ENCODE measurements around the gene CDC25B. TPM values are rescaled to one million over a fixed set of nuclear protein-coding genes. Genes with fewer than 3 reads are reported as not detected.

The CDC25B gene
- total and polyA plus RNA-seq, 3 experiments from 2014 or later, result 61.6 to 81.6 (median 78.0) TPM

DNA sequence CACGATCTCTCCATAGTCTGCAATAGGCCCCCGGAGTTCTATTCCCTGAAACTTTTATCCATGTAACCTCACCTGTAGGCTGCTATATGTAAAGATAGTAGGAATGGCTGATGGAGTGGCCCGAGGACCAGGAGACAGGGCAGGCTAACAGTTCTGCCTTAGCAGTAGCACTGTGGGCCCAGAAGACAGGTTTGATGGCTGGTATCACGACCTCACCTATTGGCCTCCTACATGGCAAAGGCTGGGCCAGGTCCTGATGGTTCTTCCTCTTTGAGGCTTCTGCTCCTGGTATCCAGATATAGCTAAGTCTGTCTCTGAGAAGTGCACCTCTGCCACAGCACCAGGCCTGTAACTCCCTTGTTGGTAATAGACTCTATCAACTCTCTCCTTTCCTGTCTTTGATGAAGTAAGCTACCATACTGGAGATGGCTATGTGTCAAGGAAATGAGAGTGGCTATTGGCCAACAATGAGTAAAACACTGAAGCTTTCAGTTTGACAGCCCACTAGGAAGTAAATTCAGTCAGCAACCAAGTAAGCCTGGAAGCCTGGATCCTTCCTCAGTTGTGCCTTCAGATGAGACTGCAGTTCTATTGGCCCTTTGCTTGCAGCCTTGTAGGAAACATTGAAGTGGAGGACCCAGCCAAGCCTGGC is 20.5 kb upstream of the CDC25B start:
- Histone ChIP-seq H3K27ac (ENCODE audit: low read depth, low read length) (no peak overlapping the region), H3K36me3 (ENCODE audit: insufficient read depth, low read length) (no peaks in the 10 kb centered on the region), H3K27me3 (ENCODE audit: insufficient read depth, low read length, poor library complexity, severe bottlenecking) (no peaks in the 10 kb centered on the region), H3K4me3 (ENCODE audit: low read length) (no peak overlapping the region), H3K9me3 (ENCODE audit: low read length) (no peaks in the 10 kb centered on the region), H3K4me1 (ENCODE audit: insufficient read depth, low read length) (peaks cover 10% of the 10 kb centered on the region)
- H3K36me3 Mint-ChIP-seq, result peaks cover 0 to 4% (median 0%) of the 10 kb centered on the region in 3 donors
- CTCF ChIA-PET, result no interaction called here
- no peak overlapping the region for H3K27ac Mint-ChIP-seq
- POLR2A ChIA-PET, result no interaction called here
- DNase-seq, result no peak
- peaks cover 5 to 8% of the 10 kb centered on the region in 2 donors for H3K27me3 Mint-ChIP-seq
- peak overlapping the region in 3 of 7 donors; percentile 15 to 73 (median 66) for H3K4me3 Mint-ChIP-seq
- no peaks in the 10 kb centered on the region for H3K9me3 Mint-ChIP-seq
- peaks cover 11 to 27% (median 12%) of the 10 kb centered on the region in 3 donors for H3K4me1 Mint-ChIP-seq

DNA sequence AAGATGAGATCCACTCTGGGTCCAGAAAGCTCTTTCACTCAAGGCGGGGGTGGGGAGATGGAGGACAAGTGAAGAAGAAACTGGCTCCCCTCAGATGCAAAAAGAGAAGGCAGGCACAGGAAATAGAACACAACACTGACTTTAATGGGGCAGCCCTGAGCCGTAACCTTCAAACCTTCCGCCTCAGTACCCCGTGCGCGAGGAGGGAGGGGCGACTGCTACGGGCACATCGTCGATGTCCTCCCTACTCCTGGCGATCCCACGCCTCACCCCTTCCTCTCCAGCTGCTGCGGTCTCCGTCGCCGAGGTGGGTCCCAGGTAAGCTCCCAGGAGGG is 18.8 kb upstream of the CDC25B start:
- H3K36me3 Mint-ChIP-seq, result peaks cover 0 to 2% (median 0%) of the 10 kb centered on the region in 3 donors
- no peak overlapping the region for H3K27ac ChIP-seq (ENCODE audit: low read depth, low read length)
- H3K4me3 Mint-ChIP-seq, result peak overlapping the region; percentile 73 to 87 (median 80)
- peak overlapping the region; percentile 63 for H3K4me3 ChIP-seq (ENCODE audit: low read length)
- CTCF ChIA-PET, result interaction anchor here (1.4 to 16.8 kb wide), 5 partner anchors 9 to 41 kb away, joined by 4 to 262 read pairs (median 14); partner anchors contain the start of genes ADISSP, AP5S1 and CENPB
- H3K9me3 Mint-ChIP-seq, result no peaks in the 10 kb centered on the region
- H3K4me1 Mint-ChIP-seq, result peaks cover 25 to 41% (median 27%) of the 10 kb centered on the region in 3 donors
- peak overlapping the region in 6 of 8 donors; percentile 21 to 86 (median 69) for H3K27ac Mint-ChIP-seq
- DNase-seq, result peak in 1 of 5 donors; percentile 35
- no peaks in the 10 kb centered on the region for H3K9me3 ChIP-seq (ENCODE audit: low read length)
- POLR2A ChIA-PET, result interaction anchor here (0.6 to 1.7 kb wide), 5 partner anchors 9 to 430 kb away, joined by 3 to 11 read pairs (median 3); partner anchors contain the start of genes ADISSP, AP5S1 and CENPB
- no peaks in the 10 kb centered on the region for H3K36me3 ChIP-seq (ENCODE audit: insufficient read depth, low read length)
- H3K27me3 Mint-ChIP-seq, result peaks cover 1 to 4% of the 10 kb centered on the region in 2 donors
- H3K4me1 ChIP-seq (ENCODE audit: insufficient read depth, low read length), result peaks cover 16% of the 10 kb centered on the region
- H3K27me3 ChIP-seq (ENCODE audit: insufficient read depth, low read length, poor library complexity, severe bottlenecking), result no peaks in the 10 kb centered on the region

DNA sequence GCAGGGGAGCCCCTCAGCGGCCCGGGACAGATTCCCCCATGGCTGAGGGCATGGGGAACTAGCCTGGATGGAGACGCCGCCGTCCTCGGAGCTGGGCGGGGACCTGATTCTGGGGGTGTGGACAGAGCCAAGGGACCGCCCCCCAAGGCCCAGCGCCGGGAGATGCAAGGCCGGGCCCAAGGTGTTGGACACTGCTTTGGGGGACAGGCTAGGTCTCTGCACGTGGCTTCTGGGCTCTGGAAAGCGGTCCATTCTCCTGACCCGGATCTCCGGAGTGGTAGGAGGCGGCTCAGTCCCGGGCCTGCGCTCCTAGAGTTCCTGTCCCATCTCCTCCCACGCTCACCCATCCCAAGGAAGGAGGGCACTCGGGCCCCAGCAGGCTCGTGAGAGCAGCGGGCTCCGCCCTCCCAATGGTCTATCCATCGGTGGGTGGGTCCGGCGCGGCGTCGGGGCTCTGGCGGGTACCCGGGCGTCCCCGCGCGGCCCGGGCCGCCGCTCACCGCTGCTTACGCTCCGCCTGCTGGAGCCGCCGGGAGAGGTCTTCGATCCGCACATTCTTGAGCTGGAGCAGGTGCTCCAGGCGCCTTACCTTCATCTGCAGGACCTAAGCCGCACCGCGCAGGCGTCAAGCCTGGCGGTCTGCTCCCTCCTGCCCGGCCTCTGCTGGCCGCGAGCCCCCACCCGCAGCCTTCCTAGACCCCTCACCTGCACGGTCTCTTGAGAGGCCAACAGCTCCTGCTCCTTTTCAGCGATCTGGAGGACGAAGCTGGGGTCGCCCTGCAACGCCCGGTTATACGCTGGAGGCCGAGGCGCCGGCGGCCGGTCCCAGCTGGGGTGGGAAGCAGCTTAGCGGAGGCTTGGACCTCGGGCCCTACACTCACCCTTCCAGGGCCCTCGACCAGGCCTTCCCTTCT is 18.1 kb upstream of the CDC25B start:
- Mint-ChIP-seq H3K27me3 (peaks cover 0 to 1% of the 10 kb centered on the region in 2 donors), H3K27ac (peak overlapping the region in 5 of 8 donors; percentile 21 to 86 (median 37)), H3K9me3 (no peaks in the 10 kb centered on the region), H3K36me3 (no peaks in the 10 kb centered on the region), H3K4me1 (peaks cover 25 to 41% (median 27%) of the 10 kb centered on the region in 3 donors), H3K4me3 (peak overlapping the region; percentile 73 to 87 (median 80))
- DNase-seq, result peak in 2 of 5 donors; percentile 50 to 57
- ChIA-PET CTCF (interaction anchor here (0.7 to 16.8 kb wide), 10 partner anchors 9 to 78 kb away, joined by 3 to 262 read pairs (median 4); partner anchors contain the start of genes ADISSP, AP5S1 and CENPB), POLR2A (interaction anchor here (0.5 to 1.7 kb wide), 6 partner anchors 8 to 43 kb away, joined by 3 to 11 read pairs (median 4); partner anchors contain the start of genes ADISSP, AP5S1 and CENPB)
- Histone ChIP-seq H3K4me3 (ENCODE audit: low read length) (peak overlapping the region; percentile 63), H3K27me3 (ENCODE audit: insufficient read depth, low read length, poor library complexity, severe bottlenecking) (no peaks in the 10 kb centered on the region), H3K27ac (ENCODE audit: low read depth, low read length) (no peak overlapping the region), H3K36me3 (ENCODE audit: insufficient read depth, low read length) (no peaks in the 10 kb centered on the region), H3K4me1 (ENCODE audit: insufficient read depth, low read length) (peaks cover 16% of the 10 kb centered on the region), H3K9me3 (ENCODE audit: low read length) (no peaks in the 10 kb centered on the region)

DNA sequence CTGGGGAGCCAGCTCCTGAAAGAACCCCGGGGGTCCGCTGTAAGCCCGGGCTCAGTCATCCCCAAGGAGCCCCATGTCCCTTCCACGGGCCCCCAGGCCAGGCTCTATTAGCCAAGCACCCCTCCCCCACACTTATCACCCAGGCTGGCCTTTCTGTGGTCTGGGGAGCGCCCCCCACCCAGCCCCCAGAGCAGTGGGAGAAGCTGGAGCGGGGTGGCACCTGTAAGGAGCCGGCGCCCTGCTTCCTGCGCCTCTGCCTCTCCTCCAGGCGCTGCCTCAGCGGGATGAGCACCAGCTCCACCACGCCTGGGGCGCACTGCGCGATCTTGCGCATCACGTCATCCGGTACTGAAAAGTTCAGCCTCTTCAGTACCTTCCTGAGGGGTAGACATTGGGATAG is 17.1 kb upstream of the CDC25B start:
- Mint-ChIP-seq H3K4me3 (peak overlapping the region in 6 of 7 donors; percentile 33 to 84 (median 74)), H3K4me1 (peaks cover 31 to 46% (median 31%) of the 10 kb centered on the region in 3 donors), H3K9me3 (no peaks in the 10 kb centered on the region), H3K27ac (no peak overlapping the region), H3K36me3 (no peaks in the 10 kb centered on the region), H3K27me3 (peaks cover 0 to 1% of the 10 kb centered on the region in 2 donors)
- H3K9me3 ChIP-seq (ENCODE audit: low read length), result no peaks in the 10 kb centered on the region
- ChIA-PET CTCF (interaction anchor here (0.6 to 16.8 kb wide), 9 partner anchors 8 to 77 kb away, joined by 3 to 262 read pairs (median 4); partner anchors contain the start of genes ADISSP, AP5S1 and CENPB), POLR2A (interaction anchor here (0.5 to 1.2 kb wide), 4 partner anchors 35 to 82 kb away, joined by 3 to 7 read pairs (median 3); partner anchors contain the start of gene AP5S1)
- no peak for DNase-seq
- no peaks in the 10 kb centered on the region for H3K36me3 ChIP-seq (ENCODE audit: insufficient read depth, low read length)
- H3K27ac ChIP-seq (ENCODE audit: low read depth, low read length), result no peak overlapping the region
- H3K4me1 ChIP-seq (ENCODE audit: insufficient read depth, low read length), result peaks cover 16% of the 10 kb centered on the region
- H3K4me3 ChIP-seq (ENCODE audit: low read length), result no peak overlapping the region
- no peaks in the 10 kb centered on the region for H3K27me3 ChIP-seq (ENCODE audit: insufficient read depth, low read length, poor library complexity, severe bottlenecking)

DNA sequence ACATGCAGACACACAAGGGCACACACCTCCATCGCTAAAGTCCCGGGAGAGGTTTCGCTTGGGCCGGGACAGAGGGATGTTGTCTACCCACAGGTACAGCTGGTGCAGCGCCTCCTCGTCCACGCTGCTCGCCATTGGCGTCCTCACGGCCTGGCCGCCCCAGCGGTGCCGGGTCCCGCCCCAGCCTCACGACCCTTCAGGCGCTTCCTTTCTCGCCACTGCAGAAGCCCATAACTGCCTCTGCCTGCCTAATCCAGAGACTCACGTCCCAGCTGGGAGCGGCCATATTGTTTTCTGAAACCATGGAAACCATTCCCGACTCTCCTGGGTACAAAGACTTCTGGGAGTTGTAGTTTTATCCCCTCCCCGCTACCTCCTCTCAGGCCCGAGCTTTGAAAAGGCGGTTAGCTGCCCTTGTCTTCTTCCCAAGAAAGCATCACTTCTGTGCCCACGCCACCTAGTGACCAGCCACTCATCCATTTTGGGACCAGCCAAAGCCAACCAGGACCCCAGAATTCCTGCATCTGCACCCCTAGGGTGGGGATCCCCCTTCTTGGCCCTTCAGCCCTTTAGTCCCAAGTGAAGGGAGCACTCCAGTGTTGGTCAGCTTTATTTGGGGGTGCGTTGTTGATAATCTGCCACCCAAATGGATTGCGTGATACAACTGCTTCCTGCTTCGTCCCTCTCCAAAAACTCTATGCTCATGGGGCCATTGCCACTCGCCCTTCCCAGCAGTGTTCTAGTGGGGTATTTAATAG is 14.8 kb upstream of the CDC25B start, which contains the start of gene SPEF1:
Gene SPEF1 (minus strand): TSS at position 296 of the 758 bp plus-strand sequence. CDS start 161 bp downstream, at position 135.
- ChIA-PET POLR2A (interaction anchor here (0.6 to 1.8 kb wide), 3 partner anchors 14 to 99 kb away, joined by 3 to 9 read pairs (median 6); partner anchors contain the start of genes ADISSP and AP5S1), CTCF (interaction anchor here (0.8 to 16.8 kb wide), 5 partner anchors 8 to 74 kb away, joined by 3 to 262 read pairs (median 4); partner anchors contain the start of genes ADISSP, AP5S1 and CDC25B)
- DNase-seq, result peak in 2 of 5 donors; percentile 45 to 69
- Histone ChIP-seq H3K4me1 (ENCODE audit: insufficient read depth, low read length) (peaks cover 23% of the 10 kb centered on the region), H3K36me3 (ENCODE audit: insufficient read depth, low read length) (no peaks in the 10 kb centered on the region), H3K9me3 (ENCODE audit: low read length) (no peaks in the 10 kb centered on the region), H3K4me3 (ENCODE audit: low read length) (peak within 1 kb of the TSS; percentile 61), H3K27ac (ENCODE audit: low read depth, low read length) (no peak within 1 kb of the TSS), H3K27me3 (ENCODE audit: insufficient read depth, low read length, poor library complexity, severe bottlenecking) (no peaks in the 10 kb centered on the region)
- Mint-ChIP-seq H3K9me3 (no peaks in the 10 kb centered on the region), H3K27me3 (no peaks in the 10 kb centered on the region), H3K36me3 (peaks cover 0 to 5% (median 3%) of the 10 kb centered on the region in 3 donors), H3K4me1 (peaks cover 37 to 59% (median 38%) of the 10 kb centered on the region in 3 donors), H3K4me3 (peak within 1 kb of the TSS; percentile 15 to 89 (median 69)), H3K27ac (peak within 1 kb of the TSS; percentile 11 to 91 (median 78))

DNA sequence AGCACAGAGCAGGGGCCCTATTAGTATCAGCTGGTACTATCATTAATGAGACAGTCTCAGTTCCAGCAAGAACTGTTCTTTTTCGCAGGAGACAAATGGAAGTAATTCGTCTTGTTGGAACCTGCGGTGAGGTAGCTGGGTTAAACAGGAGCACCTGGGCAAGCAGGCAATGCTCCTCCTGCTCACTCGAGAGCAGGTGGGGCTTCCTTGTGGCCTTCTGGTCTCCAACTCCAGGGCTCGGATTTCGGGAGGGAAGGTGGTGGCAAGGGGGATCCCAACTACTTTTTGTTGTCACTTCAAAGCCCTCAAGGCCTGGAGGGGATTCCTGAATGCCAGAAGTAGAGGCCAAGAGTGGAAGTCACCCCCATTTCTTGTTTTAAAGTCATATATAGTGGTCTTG is 13.5 kb upstream of the CDC25B start:
- no peaks in the 10 kb centered on the region for H3K27me3 Mint-ChIP-seq
- POLR2A ChIA-PET, result interaction anchor here (1.4 kb wide), 1 partner anchor 34 kb away, joined by 3 read pairs; no protein-coding TSS in a partner anchor
- peaks cover 23% of the 10 kb centered on the region for H3K4me1 ChIP-seq (ENCODE audit: insufficient read depth, low read length)

More for the DNA sequence above, 13.5 kb upstream of the CDC25B start:
- DNase-seq, result no peak
- Histone ChIP-seq H3K9me3 (ENCODE audit: low read length) (no peaks in the 10 kb centered on the region), H3K4me3 (ENCODE audit: low read length) (no peak overlapping the region), H3K27ac (ENCODE audit: low read depth, low read length) (no peak overlapping the region), H3K36me3 (ENCODE audit: insufficient read depth, low read length) (no peaks in the 10 kb centered on the region), H3K27me3 (ENCODE audit: insufficient read depth, low read length, poor library complexity, severe bottlenecking) (no peaks in the 10 kb centered on the region)
- Mint-ChIP-seq H3K4me1 (peaks cover 35 to 56% (median 37%) of the 10 kb centered on the region in 3 donors), H3K27ac (peak overlapping the region in 6 of 8 donors; percentile 20 to 81 (median 68)), H3K36me3 (peaks cover 0 to 5% (median 3%) of the 10 kb centered on the region in 3 donors), H3K9me3 (no peaks in the 10 kb centered on the region), H3K4me3 (peak overlapping the region in 4 of 7 donors; percentile 8 to 79 (median 37))
- CTCF ChIA-PET, result interaction anchor here (16.8 kb wide), 1 partner anchor 36 kb away, joined by 262 read pairs; the partner anchor contains the start of gene AP5S1
